ENCODE data around the gene GPRIN1.

GRCh38 chr5:176587398-176587797, 22.6 kb downstream of the GPRIN1 start:
- TF ChIP-seq, protein P1, sequence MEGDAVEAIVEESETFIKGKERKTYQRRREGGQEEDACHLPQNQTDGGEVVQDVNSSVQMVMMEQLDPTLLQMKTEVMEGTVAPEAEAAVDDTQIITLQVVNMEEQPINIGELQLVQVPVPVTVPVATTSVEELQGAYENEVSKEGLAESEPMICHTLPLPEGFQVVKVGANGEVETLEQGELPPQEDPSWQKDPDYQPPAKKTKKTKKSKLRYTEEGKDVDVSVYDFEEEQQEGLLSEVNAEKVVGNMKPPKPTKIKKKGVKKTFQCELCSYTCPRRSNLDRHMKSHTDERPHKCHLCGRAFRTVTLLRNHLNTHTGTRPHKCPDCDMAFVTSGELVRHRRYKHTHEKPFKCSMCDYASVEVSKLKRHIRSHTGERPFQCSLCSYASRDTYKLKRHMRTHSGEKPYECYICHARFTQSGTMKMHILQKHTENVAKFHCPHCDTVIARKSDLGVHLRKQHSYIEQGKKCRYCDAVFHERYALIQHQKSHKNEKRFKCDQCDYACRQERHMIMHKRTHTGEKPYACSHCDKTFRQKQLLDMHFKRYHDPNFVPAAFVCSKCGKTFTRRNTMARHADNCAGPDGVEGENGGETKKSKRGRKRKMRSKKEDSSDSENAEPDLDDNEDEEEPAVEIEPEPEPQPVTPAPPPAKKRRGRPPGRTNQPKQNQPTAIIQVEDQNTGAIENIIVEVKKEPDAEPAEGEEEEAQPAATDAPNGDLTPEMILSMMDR (IDR thresholded peaks at IDR 0.05), result no peak
- TF ChIP-seq POLR2A (IDR thresholded peaks at IDR 0.05), result no peak
- TF ChIP-seq EP300 (IDR thresholded peaks at IDR 0.05), result no peak
